ENCODE measurements around the gene PEX16. TPM values are rescaled to one million over a fixed set of nuclear protein-coding genes. Genes with fewer than 3 reads are reported as not detected.

Gene PEX16
- total RNA-seq, 3 donors from 2014 or later (not counting 1 experiment from before 2014, with no cell fraction given): 61.3 to 75.8 (median 67.6) TPM

GRCh38 chr11:45930951-45931570, 13.4 kb upstream of the PEX16 start:
- peak overlapping the region; percentile 43 for H3K4me3 ChIP-seq (ENCODE audit: low read length)
- H3K27ac ChIP-seq (ENCODE audit: low read length): peak overlapping the region; percentile 86
- H3K4me3 Mint-ChIP-seq: peak overlapping the region; percentile 21
- no peak for ATAC-seq
- TF ChIP-seq CTCF (IDR thresholded peaks at IDR 0.05): no peak
- no peaks in the 10 kb centered on the region for H3K9me3 ChIP-seq (ENCODE audit: control insufficient read depth, insufficient read depth, low read length)
- H3K9me3 Mint-ChIP-seq: no peaks in the 10 kb centered on the region
- peaks cover 74% of the 10 kb centered on the region for H3K4me1 ChIP-seq (ENCODE audit: control insufficient read depth, insufficient read depth, low read length)
- H3K27me3 Mint-ChIP-seq (ENCODE audit: low read depth in 2 of 2): no peaks in the 10 kb centered on the region
- DNase-seq: no peak
- H3K36me3 ChIP-seq (ENCODE audit: control insufficient read depth, insufficient read depth, low read length): peaks cover 37% of the 10 kb centered on the region
- H3K4me1 Mint-ChIP-seq: peaks cover 30% of the 10 kb centered on the region in 2 donors
- peak overlapping the region; percentile 86 to 95 for H3K27ac Mint-ChIP-seq
- no peaks in the 10 kb centered on the region for H3K36me3 Mint-ChIP-seq
- intact Hi-C loops (cut with micrococcal nuclease): no loop called here
- no peaks in the 10 kb centered on the region for H3K27me3 ChIP-seq (ENCODE audit: control insufficient read depth, insufficient read depth, low read length)
- 85% methylated on average over 7 of the region's 8 CpGs for WGBS (ENCODE audit: insufficient coverage)

DNA sequence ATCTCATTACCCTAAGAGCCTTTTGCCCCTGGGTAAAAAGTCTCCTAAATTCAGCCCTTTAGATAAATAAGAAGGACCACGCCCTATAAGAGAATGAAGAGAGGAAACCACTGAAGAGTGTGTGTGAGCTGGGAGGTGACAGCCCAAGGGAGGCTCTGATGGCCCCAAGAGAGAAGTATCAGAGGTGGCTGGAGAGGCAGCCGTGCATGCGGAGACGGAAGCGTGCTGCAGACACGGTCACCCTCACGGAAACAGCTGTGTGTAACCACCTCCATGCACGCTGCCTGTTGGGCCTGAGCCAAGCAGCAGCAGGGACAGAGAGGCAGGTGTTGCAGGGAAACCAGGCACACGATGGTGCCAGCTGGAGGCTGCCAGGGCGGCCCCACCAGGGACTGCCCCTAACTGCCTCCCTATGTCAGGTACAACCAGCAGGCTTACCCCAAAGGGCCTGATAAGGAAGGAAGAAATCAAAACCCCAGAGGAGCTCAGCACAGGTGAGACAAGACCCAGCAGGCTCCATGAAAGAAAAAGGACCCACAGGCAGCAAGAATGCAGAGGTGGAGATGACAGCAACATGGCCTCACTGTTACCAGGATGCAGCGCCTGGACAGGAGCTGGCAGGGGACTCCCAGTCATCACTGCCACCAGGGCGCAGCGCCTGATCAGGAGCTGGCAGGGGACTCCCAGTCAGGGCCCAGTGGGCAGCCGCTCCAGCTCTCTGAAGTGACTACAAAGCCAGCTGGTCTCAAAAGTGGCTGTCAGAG, 12.5 kb upstream of the PEX16 start:
- Histone ChIP-seq H3K4me1 (ENCODE audit: control insufficient read depth, insufficient read depth, low read length) (peaks cover 72% of the 10 kb centered on the region), H3K36me3 (ENCODE audit: control insufficient read depth, insufficient read depth, low read length) (peaks cover 28% of the 10 kb centered on the region), H3K27ac (ENCODE audit: low read length) (peak overlapping the region; percentile 86), H3K4me3 (ENCODE audit: low read length) (peak overlapping the region; percentile 31), H3K27me3 (ENCODE audit: control insufficient read depth, insufficient read depth, low read length) (no peaks in the 10 kb centered on the region), H3K9me3 (ENCODE audit: control insufficient read depth, insufficient read depth, low read length) (no peaks in the 10 kb centered on the region)
- DNase-seq (peak in 1 of 2 donors; percentile 68), ATAC-seq (peak; percentile 77 to 86 (median 85))
- Mint-ChIP-seq H3K4me1 (peaks cover 30% of the 10 kb centered on the region in 2 donors), H3K27ac (peak overlapping the region; percentile 86 to 95), H3K27me3 (ENCODE audit: low read depth in 2 of 2) (no peaks in the 10 kb centered on the region), H3K36me3 (no peaks in the 10 kb centered on the region), H3K4me3 (peak overlapping the region; percentile 72), H3K9me3 (no peaks in the 10 kb centered on the region)
- intact Hi-C loops (cut with micrococcal nuclease): no loop called here
- TF ChIP-seq CTCF (IDR thresholded peaks at IDR 0.05): no peak
- 26% methylated on average over 14 of the region's 14 CpGs for WGBS (ENCODE audit: insufficient coverage)

GRCh38 chr11:45929486-45930030, 11.9 kb upstream of the PEX16 start:
- Mint-ChIP-seq H3K9me3 (no peaks in the 10 kb centered on the region), H3K36me3 (no peaks in the 10 kb centered on the region), H3K4me1 (peaks cover 30% of the 10 kb centered on the region in 2 donors), H3K27ac (peak overlapping the region; percentile 86 to 95), H3K4me3 (peak overlapping the region; percentile 72), H3K27me3 (ENCODE audit: low read depth in 2 of 2) (no peaks in the 10 kb centered on the region)
- peaks cover 22% of the 10 kb centered on the region for H3K36me3 ChIP-seq (ENCODE audit: control insufficient read depth, insufficient read depth, low read length)
- DNase-seq: no peak
- intact Hi-C loops (cut with micrococcal nuclease): no loop called here
- H3K4me1 ChIP-seq (ENCODE audit: control insufficient read depth, insufficient read depth, low read length): peaks cover 66% of the 10 kb centered on the region
- H3K9me3 ChIP-seq (ENCODE audit: control insufficient read depth, insufficient read depth, low read length): no peaks in the 10 kb centered on the region
- H3K4me3 ChIP-seq (ENCODE audit: low read length): peak overlapping the region; percentile 31
- peak; percentile 31 to 40 (median 38) for ATAC-seq
- H3K27ac ChIP-seq (ENCODE audit: low read length): peak overlapping the region; percentile 86
- WGBS (ENCODE audit: insufficient coverage): 58% methylated on average over 10 of the region's 10 CpGs
- no peaks in the 10 kb centered on the region for H3K27me3 ChIP-seq (ENCODE audit: control insufficient read depth, insufficient read depth, low read length)
- no peak for TF ChIP-seq CTCF (IDR thresholded peaks at IDR 0.05)
